MCF 10A (cell line): ENCODE measurements around the gene HTRA3. TPM values are rescaled to one million over a fixed set of nuclear protein-coding genes. Genes with fewer than 3 reads are reported as not detected.
A peak's percentile ranks its signal among the peaks of the same experiment; 100 is the strongest.

Experiments used
- BruUV-seq: library from RNA; stranded (reverse); fragments of 400-500 nt; replicated peaks from 2 replicates; lab custom pipeline; 2021; lab: Mats Ljungman, UMichigan
- CTCF ChIA-PET: fragments of 300-600 bp; sonication (Branson Sonifier 250); formaldehyde crosslinking; extraction: SDS; loops from one replicate; lab custom pipeline; 2021; ENCODE audit warnings: antibody characterized with exemption, inconsistent platforms; lab: Yijun Ruan, JAX
- POLR2A ChIA-PET: fragments of 300-600, 350-650 bp; sonication (Branson Sonifier 250); formaldehyde crosslinking; extraction: SDS; loops from one replicate; lab custom pipeline; 2020; ENCODE audit warnings: antibody characterized with exemption, inconsistent platforms; lab: Yijun Ruan, JAX
- DNase-seq: peaks from one replicate; pipeline ENCODE4 v3.0.0-alpha.2; 2018; ENCODE audit not compliant: unreplicated experiment
- H3K27ac Mint-ChIP-seq: one replicate; pipeline ENCODE4 v1.8.0; 2022; ENCODE audit warnings: mild to moderate bottlenecking, low read depth, mixed read lengths; ENCODE audit not compliant: unreplicated experiment
- H3K27me3 Mint-ChIP-seq: one replicate; pipeline ENCODE4 v1.8.0; 2022; ENCODE audit warnings: mixed read lengths; ENCODE audit not compliant: insufficient read depth, unreplicated experiment
- H3K36me3 Mint-ChIP-seq: one replicate; pipeline ENCODE4 v1.8.0; 2022; ENCODE audit warnings: mild to moderate bottlenecking, moderate library complexity, mixed read lengths; ENCODE audit not compliant: insufficient read depth, unreplicated experiment
- H3K4me1 Mint-ChIP-seq: one replicate; pipeline ENCODE4 v1.8.0; 2022; ENCODE audit warnings: mixed read lengths; ENCODE audit not compliant: insufficient read depth, unreplicated experiment
- H3K4me3 Mint-ChIP-seq: one replicate; pipeline ENCODE4 v1.8.0; 2022; ENCODE audit warnings: mild to moderate bottlenecking, moderate library complexity, mixed read lengths; ENCODE audit not compliant: unreplicated experiment
- H3K9me3 Mint-ChIP-seq: one replicate; pipeline ENCODE4 v1.8.0; 2022; ENCODE audit warnings: mixed read lengths; ENCODE audit not compliant: unreplicated experiment
- intact Hi-C: fragments of 100-400 bp; cut with micrococcal nuclease; formaldehyde crosslinking; loops from 2 replicates; pipeline ENCODE4 v1.14.1; 2022
- total RNA-seq: library from RNA; stranded (reverse); gene quantifications from 2 replicates; pipeline ENCODE4 v1.2.3, GENCODE V29; 2022
- TF ChIP-seq, protein P1 (sequence below): fragments of 200-600 bp; IDR thresholded peaks from one replicate; pipeline ENCODE4 v1.8.0; 2022; ENCODE audit warnings: antibody characterized with exemption, mild to moderate bottlenecking; ENCODE audit not compliant: unreplicated experiment

HTRA3 gene
- total RNA-seq, 1 experiment from 2014 or later = not detected

DNA sequence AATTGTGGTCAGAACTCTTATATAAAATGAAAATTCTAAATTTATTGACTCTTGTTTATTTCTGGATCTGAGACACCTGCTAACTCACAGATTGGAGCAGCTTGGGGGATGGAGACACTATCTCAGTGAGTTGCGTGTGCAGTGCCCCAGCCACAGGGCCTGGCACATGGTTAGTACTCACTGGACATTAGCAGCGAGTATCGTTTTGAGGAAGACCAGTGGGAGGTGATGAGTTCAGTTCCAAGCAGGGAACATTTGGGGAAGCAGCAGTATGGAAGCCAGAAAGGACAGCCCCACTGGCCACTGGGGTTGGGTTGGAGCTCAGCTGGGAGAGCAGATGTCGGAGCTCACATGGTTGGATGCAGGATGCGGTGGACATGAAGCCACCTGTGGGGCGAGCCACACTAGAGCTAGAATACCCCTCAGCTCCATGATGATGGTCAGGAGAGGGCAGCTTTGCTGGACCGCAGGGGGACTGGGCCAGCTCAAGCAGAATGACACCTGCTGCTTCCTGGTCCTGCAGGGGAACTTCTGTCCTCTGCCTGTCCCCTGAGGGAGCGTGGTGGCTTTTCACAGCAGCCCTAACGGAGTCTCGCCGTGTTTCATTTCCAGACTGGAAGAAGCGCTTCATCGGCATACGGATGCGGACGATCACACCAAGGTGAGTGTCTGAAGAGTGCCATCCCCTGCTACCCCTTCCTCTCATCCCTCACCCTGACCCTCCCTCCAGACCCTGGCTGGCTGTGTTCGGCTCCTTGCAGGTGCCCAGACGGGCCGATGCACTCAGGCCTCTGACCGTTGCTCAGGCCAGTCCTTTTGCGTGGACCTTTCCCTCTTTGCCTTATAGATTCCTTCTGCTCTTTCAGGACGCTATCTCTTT is 32.5 kb downstream of the HTRA3 start:
- ChIA-PET CTCF (interaction anchor here (0.6 to 1.0 kb wide), 4 partner anchors 11 to 125 kb away, joined by 3 to 6 read pairs (median 4); no protein-coding TSS in a partner anchor), POLR2A (interaction anchor here (1.1 kb wide), 1 partner anchor 201 kb away, joined by 3 read pairs; no protein-coding TSS in a partner anchor)
- Mint-ChIP-seq H3K27ac (no peak overlapping the region), H3K27me3 (peaks cover 14% of the 10 kb centered on the region), H3K36me3 (peaks cover 7% of the 10 kb centered on the region), H3K9me3 (no peaks in the 10 kb centered on the region), H3K4me1 (peaks cover 6% of the 10 kb centered on the region), H3K4me3 (no peak overlapping the region)
- no peak for DNase-seq
- intact Hi-C loops = no loop called here
- no TSS peak for BruUV-seq
- TF ChIP-seq, protein P1, sequence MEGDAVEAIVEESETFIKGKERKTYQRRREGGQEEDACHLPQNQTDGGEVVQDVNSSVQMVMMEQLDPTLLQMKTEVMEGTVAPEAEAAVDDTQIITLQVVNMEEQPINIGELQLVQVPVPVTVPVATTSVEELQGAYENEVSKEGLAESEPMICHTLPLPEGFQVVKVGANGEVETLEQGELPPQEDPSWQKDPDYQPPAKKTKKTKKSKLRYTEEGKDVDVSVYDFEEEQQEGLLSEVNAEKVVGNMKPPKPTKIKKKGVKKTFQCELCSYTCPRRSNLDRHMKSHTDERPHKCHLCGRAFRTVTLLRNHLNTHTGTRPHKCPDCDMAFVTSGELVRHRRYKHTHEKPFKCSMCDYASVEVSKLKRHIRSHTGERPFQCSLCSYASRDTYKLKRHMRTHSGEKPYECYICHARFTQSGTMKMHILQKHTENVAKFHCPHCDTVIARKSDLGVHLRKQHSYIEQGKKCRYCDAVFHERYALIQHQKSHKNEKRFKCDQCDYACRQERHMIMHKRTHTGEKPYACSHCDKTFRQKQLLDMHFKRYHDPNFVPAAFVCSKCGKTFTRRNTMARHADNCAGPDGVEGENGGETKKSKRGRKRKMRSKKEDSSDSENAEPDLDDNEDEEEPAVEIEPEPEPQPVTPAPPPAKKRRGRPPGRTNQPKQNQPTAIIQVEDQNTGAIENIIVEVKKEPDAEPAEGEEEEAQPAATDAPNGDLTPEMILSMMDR = no peak

DNA sequence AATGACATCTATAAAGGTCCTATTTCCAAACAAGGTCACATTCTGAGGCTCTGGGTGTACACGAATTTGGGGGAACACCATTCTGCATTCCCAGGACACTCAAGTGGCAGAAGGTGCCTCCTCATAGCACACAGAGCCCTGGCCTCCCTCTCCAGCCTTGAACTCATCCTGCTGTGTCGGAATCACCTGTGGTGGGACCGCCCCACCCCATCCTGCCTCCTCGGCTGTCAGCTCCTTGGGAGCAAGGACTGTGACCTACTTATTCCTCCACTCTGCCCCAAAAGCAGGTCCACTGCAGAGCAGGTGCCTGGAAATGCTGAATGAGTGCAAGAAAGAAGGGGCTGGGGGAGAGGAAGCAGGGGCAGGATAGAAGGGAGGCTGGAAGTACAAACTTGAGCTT is 33.5 kb downstream of the HTRA3 start:
- H3K9me3 Mint-ChIP-seq = no peaks in the 10 kb centered on the region
- TF ChIP-seq, protein P1 = no peak
- H3K4me1 Mint-ChIP-seq = peaks cover 6% of the 10 kb centered on the region
- BruUV-seq = no TSS peak
- H3K27ac Mint-ChIP-seq = no peak overlapping the region
- H3K4me3 Mint-ChIP-seq = no peak overlapping the region
- CTCF ChIA-PET = no interaction called here
- peaks cover 14% of the 10 kb centered on the region for H3K27me3 Mint-ChIP-seq
- intact Hi-C loops = no loop called here
- peaks cover 7% of the 10 kb centered on the region for H3K36me3 Mint-ChIP-seq
- DNase-seq = no peak
- POLR2A ChIA-PET = no interaction called here

DNA sequence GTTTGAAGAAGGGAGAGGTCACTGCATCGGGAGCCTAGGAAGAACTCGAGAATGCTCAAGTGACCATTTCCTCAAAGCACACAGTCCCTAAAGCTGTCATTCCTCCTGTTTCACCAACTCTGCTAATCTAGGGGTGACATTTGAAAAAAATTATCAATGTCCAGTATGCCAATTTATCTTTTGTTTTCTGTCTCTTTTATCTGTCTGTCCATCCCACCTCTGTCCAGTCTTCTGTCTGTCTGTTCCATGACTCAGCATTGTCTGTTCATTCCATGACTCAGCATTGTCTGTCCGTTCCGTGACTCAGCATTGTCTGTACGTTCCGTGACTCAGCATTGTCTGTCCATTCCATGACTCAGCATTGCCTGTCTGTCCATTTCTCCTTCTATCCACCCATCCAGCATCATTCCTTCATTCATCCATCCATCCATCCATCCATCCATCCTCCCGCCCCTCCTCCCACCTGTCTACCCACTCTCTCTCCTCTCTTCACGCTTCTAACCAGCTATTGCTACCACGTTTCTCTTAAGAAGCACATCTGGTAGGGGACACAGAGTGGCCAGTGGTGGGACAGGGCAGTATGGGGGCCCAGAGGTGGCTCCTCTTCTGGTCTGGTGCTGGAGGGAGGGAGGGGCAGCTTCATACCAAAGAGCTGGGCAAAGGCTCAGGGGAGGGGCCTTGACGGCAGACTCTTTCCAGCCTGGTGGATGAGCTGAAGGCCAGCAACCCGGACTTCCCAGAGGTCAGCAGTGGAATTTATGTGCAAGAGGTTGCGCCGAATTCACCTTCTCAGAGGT is 34.1 kb downstream of the HTRA3 start:
- H3K27ac Mint-ChIP-seq = no peak overlapping the region
- H3K36me3 Mint-ChIP-seq = peaks cover 7% of the 10 kb centered on the region
- BruUV-seq = no TSS peak
- H3K4me1 Mint-ChIP-seq = peaks cover 6% of the 10 kb centered on the region
- H3K27me3 Mint-ChIP-seq = peaks cover 14% of the 10 kb centered on the region
- H3K9me3 Mint-ChIP-seq = no peaks in the 10 kb centered on the region
- intact Hi-C loops = no loop called here
- no peak overlapping the region for H3K4me3 Mint-ChIP-seq
- POLR2A ChIA-PET = no interaction called here
- TF ChIP-seq, protein P1 = no peak
- DNase-seq = peak; percentile 88
- CTCF ChIA-PET = interaction anchor here (0.6 kb wide), 1 partner anchor 164 kb away, joined by 5 read pairs; no protein-coding TSS in a partner anchor
